GM12872 (cell line): ENCODE results near the gene HDAC9.

Experiments used
- TF ChIP-seq, protein P1 (sequence below): IDR thresholded peaks from 3 replicates; pipeline ENCODE4 v1.5.1; 2011; ENCODE audit warnings: low read depth, mild to moderate bottlenecking, low read length, moderate library complexity; ENCODE audit not compliant: insufficient read depth

Gene HDAC9

DNA sequence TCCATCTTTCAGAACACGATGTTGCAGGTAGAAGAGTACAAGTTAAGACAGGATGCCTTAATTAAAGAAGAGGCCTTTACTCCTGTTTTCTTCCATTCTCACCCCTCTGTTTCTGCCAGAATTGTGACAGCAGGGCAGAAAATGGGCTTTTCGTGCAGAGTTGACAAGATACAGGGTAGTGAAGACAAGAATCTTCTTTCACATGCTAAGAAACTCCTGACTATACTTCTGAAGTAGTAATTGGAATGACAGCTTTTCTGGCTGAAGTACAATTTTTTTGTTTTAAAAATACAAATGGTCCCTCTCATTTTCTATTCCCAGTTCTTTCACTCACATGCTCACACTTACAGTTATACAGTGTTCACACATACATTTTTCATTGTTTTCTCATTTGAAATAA lies 22.1 kb downstream of the HDAC9 start:
- TF ChIP-seq, protein P1, sequence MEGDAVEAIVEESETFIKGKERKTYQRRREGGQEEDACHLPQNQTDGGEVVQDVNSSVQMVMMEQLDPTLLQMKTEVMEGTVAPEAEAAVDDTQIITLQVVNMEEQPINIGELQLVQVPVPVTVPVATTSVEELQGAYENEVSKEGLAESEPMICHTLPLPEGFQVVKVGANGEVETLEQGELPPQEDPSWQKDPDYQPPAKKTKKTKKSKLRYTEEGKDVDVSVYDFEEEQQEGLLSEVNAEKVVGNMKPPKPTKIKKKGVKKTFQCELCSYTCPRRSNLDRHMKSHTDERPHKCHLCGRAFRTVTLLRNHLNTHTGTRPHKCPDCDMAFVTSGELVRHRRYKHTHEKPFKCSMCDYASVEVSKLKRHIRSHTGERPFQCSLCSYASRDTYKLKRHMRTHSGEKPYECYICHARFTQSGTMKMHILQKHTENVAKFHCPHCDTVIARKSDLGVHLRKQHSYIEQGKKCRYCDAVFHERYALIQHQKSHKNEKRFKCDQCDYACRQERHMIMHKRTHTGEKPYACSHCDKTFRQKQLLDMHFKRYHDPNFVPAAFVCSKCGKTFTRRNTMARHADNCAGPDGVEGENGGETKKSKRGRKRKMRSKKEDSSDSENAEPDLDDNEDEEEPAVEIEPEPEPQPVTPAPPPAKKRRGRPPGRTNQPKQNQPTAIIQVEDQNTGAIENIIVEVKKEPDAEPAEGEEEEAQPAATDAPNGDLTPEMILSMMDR = no peak

DNA sequence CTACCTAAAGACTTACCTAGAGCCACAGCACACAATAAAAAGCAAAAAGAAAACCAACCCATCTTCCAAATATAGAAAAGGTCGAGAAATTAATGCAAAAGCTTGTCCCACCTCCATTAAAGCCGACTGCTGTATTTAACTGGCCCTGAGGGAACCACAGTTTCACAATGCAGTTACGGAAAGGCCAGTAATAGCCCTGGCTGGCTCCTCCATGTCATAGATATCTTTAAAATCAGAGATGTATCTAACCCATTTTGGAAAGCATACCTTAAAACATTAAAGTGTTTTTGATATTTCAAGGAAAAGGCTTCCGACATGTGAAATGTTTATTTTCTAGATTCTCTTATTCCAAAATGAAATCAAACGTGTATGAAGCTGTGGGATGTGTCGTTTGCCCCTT lies 23.0 kb downstream of the HDAC9 start:
- TF ChIP-seq, protein P1 = no peak

DNA sequence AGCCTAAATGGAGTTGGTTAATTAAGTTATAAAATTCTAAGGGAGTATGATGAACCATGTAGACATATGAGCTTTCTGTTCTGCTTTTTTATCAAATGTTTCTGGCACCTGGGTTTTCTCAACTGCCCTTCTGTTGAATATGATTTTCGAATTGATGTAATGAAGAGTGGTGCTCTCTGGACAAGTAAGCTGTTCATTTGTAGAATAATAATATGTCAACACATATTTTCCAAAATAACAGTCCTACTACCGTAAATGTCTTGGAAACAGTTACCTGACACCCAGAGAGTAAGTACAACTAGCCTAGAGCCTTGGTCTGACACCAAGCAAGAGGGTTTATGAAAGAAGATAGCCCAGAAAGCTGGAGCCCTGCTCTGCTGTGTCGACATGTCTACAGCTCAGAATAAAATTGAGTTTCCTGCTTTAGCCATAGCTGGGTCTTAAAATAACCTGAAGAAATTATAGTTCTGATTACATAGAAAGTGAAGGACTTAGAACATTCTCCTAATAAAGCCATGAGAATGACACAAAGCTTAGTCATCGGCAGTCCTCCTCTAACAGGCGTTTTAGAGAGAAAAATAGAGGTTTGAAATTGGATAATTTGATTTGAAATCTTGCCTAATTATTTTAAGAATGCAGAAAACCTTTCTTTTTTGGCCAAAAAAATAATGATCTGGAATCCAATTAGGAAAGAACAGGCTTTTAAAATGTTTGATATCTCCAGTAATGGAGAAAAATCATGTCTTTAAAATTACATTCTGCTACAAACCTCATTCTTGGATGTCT lies 25.1 kb downstream of the HDAC9 start:
- TF ChIP-seq, protein P1 = no peak

DNA sequence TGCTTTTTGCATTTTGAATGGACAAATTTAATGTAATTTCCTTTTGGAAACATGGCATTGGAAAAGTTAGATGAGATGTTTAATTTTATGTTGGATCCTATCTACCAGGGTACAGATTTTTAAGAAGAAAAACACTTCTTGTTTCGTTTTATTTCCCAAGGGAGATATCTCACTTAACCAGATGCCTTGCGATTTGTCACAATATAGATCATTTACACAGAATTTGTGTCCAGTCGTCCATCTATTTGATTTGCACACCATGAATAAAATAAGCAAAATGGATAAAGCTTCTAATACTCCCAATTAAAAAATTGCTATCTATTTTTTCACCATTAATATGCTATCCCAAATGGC lies 25.7 kb downstream of the HDAC9 start:
- TF ChIP-seq, protein P1 = no peak

DNA sequence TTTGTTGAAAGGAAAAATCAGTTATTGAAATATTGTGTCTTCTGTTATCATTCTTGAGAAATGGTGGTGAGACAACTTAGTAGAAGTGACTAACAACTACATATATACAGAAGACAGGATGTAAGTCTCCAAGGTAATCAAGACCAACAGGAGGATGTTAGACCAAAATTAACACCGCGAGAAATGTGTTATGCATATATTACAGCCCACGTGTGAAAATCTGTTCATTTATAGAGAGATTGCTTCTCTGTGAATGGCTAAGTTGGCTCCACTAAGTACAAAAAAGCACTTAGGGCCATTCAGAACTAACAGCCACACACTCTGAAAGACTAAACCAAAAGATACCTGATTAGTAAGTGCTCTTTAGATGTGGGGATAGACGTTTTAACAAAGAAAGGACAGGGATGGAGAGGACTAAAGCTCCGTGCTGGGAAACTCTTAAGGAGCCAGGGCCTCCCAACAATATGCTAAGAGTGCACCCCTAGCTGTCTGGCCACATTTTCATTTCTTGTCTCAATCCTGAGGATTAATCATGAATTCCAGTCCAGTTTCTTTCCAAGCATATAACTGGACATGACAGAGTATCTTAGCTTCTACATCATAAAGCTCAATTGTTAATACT lies 26.5 kb downstream of the HDAC9 start:
- TF ChIP-seq, protein P1 = no peak

DNA sequence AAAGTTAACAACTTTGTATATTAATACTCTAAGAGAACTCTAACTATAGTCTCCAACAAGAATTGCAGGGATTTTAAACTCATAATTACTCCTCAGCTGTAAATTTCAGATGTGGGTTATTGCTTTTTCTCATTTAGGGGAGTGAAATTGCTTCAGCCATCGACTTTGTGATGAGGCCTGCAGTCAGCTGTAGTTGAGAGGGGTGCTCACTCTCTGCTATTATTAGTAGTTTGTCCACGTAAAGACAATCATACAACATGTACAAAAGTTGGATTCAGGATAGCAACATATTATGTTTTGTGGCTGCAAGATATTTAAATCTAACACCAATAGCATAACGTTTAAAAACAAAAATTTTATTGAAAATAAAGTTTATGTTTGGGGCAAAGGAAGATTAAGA lies 28.7 kb downstream of the HDAC9 start:
- TF ChIP-seq, protein P1 = no peak

DNA sequence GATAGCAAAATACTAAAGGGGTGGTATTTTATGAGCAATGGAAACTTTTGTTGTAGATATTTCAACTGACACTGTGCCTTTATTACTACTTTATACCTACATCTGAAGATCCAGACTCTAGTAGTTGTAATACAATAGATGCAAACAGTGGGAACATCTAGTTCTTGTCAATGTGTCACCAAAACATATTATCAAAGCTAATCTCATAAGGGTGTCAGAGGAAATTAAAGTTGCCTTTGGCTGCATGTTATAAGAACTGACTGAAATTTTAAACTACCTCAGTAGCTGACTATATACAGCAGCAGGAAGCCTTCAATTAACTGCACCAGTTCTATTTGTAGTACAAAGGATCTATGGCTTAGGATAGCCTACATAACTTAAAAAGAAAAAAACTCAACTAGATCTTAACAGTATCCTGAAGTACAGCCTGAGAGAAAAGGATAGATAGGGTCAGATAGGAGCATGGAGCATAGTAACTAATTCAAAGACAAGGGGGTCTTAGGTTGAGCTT lies 30.9 kb downstream of the HDAC9 start:
- TF ChIP-seq, protein P1 = no peak
